Body of pancreas (tissue), 4 donors: ENCODE data around the gene ARHGAP24. TPM values are rescaled to one million over a fixed set of nuclear protein-coding genes. Genes with fewer than 3 reads are reported as not detected.

Experiments used
- ATAC-seq: fragments of 150-250 bp; one replicate; pipeline ENCODE4 v1.9.1; 2016
- DNase-seq, 4 donors: peaks; one replicate each; pipeline ENCODE4 v3.0.0-alpha.2; 2019
- H3K27ac ChIP-seq, 4 donors: fragments of 200-600 bp; sonication (generic); 1 replicate in 3 of 4; 2 replicates in 1 of 4; pipeline versions ENCODE4 v1.5.1 to v1.6.1; 2016 to 2019; ENCODE audit warnings: mild to moderate bottlenecking in 1 of 4, mixed read lengths in 1 of 4, moderate library complexity in 1 of 4
- H3K27me3 ChIP-seq, 2 donors: fragments of 200-600 bp; sonication (generic); one replicate each; pipeline ENCODE4 v1.6.0; 2016; ENCODE audit warnings: mild to moderate bottlenecking in 1 of 2
- H3K36me3 ChIP-seq, 2 donors: fragments of 200-600 bp; sonication (generic); replicated peaks in 1 of 2; 2 replicates each; pipeline ENCODE4 v1.5.1; 2016; ENCODE audit warnings: low read depth in 2 of 2; ENCODE audit not compliant: insufficient read depth in 1 of 2
- H3K4me1 ChIP-seq: fragments of 200-600 bp; sonication (generic); one replicate; pipeline ENCODE4 v1.6.0; 2016
- H3K4me3 ChIP-seq, 2 donors: fragments of 200-600 bp; sonication (generic); 1 replicate in 1 of 2; 2 replicates in 1 of 2; pipeline ENCODE4 v1.5.1; 2016 to 2019
- H3K9me3 ChIP-seq, 3 donors: fragments of 200-600 bp; sonication (generic); 1 replicate in 2 of 3; 2 replicates in 1 of 3; pipeline ENCODE4 v1.5.1; 2016
- POLR2A ChIP-seq, 3 donors: fragments of 450-650 bp; IDR thresholded peaks; one replicate each; pipeline ENCODE4 v1.6.1; 2016; ENCODE audit warnings: antibody characterized with exemption in 3 of 3, mild to moderate bottlenecking in 2 of 3
- WGBS, 2 donors: methylation state at CpG; one replicate each; pipeline ENCODE4 v1.1.5; 2017; 5-methylcytosine and 5-hydroxymethylcytosine counted together
- intact Hi-C: fragments of 100-400 bp; cut with DNase I; formaldehyde crosslinking; loops from one replicate; pipeline ENCODE4 v1.15.1; 2023
- total RNA-seq, 2 donors: library from RNA; depleted of rRNA; stranded (reverse); fragments of >200 nt; gene quantifications; one replicate each; pipeline ENCODE4 v1.1.0, GENCODE V29; 2016
- TF ChIP-seq, protein P1 (sequence below), 7 experiments: fragments of 450-650 bp in 4 of 7; fragments of 200-600 bp in 3 of 7; sonication (generic) in 3 of 7; IDR thresholded peaks; one replicate each; pipeline ENCODE4 v1.5.1; 2016 to 2019; ENCODE audit warnings: antibody characterized with exemption in 7 of 7

ARHGAP24 gene
- total RNA-seq, 2 donors from 2014 or later: 43.3 to 113 TPM

DNA sequence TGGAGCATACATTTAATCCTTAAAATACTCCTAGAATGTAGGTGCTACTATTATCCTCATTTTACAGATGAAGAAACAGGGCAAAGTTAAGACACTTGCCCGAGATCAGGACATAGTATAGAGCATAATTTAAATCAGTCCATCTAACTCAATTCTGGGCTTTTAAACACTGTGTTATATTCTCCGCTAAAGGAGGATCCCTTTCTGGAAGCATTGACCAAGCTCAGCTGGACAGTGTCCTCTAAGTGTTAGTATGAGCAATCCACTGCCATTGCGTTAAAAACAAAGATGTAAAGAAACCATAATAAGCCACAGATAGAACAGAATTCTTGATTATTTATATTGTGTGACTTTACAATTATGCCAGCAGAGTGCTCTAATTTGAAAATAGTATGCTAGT is 207.0 kb downstream of the ARHGAP24 start:
- Histone ChIP-seq H3K4me3 (no peak overlapping the region), H3K9me3 (no peaks in the 10 kb centered on the region), H3K27me3 (no peaks in the 10 kb centered on the region), H3K27ac (peak overlapping the region in 1 of 4 donors; percentile 16), H3K4me1 (no peaks in the 10 kb centered on the region), H3K36me3 (no peaks in the 10 kb centered on the region)
- DNase-seq (no peak), ATAC-seq (no peak)
- TF ChIP-seq, protein P1, sequence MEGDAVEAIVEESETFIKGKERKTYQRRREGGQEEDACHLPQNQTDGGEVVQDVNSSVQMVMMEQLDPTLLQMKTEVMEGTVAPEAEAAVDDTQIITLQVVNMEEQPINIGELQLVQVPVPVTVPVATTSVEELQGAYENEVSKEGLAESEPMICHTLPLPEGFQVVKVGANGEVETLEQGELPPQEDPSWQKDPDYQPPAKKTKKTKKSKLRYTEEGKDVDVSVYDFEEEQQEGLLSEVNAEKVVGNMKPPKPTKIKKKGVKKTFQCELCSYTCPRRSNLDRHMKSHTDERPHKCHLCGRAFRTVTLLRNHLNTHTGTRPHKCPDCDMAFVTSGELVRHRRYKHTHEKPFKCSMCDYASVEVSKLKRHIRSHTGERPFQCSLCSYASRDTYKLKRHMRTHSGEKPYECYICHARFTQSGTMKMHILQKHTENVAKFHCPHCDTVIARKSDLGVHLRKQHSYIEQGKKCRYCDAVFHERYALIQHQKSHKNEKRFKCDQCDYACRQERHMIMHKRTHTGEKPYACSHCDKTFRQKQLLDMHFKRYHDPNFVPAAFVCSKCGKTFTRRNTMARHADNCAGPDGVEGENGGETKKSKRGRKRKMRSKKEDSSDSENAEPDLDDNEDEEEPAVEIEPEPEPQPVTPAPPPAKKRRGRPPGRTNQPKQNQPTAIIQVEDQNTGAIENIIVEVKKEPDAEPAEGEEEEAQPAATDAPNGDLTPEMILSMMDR (IDR thresholded peaks at IDR 0.05): no peak
- TF ChIP-seq POLR2A (IDR thresholded peaks at IDR 0.05): no peak
- 90 to 98% methylated on average over 3 of the region's 3 CpGs for WGBS, 2 donors
- intact Hi-C loops: no loop called here

GRCh38 chr4:85682391-85682790 is 207.4 kb downstream of the ARHGAP24 start:
- H3K4me1 ChIP-seq: no peaks in the 10 kb centered on the region
- H3K4me3 ChIP-seq: no peak overlapping the region
- no peak overlapping the region for H3K27ac ChIP-seq
- TF ChIP-seq, protein P1 (IDR thresholded peaks at IDR 0.05): no peak
- no peak for TF ChIP-seq POLR2A (IDR thresholded peaks at IDR 0.05)
- 92 to 100% methylated on average over 1 of the region's 1 CpG for WGBS, 2 donors
- no peaks in the 10 kb centered on the region for H3K9me3 ChIP-seq
- ATAC-seq (no peak), DNase-seq (no peak)
- no peaks in the 10 kb centered on the region for H3K36me3 ChIP-seq
- no peaks in the 10 kb centered on the region for H3K27me3 ChIP-seq
- intact Hi-C loops: no loop called here

DNA sequence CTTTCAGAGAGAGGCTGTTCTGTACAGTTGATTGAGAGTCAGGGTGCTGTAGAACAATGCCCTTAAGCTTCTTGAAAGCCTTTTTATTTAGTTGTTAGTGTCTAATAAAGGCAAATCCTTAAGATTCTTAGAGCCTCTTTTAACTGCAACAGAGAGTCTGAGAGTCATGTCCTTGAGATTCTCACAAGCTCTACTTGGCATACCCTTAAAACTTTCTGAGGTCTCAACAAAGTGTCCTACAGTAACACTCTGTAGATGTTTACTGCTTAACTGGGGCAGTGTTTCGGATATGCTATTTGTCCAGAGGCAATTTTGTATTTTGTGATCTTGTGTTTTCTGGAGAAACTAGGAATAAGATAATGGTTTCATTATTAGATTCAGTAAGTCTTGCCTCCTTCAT is 209.7 kb downstream of the ARHGAP24 start:
- intact Hi-C loops: no loop called here
- TF ChIP-seq, protein P1 (IDR thresholded peaks at IDR 0.05): no peak
- DNase-seq: no peak
- no peak for ATAC-seq
- no peak overlapping the region for H3K4me3 ChIP-seq
- 93 to 100% methylated on average over 1 of the region's 1 CpG for WGBS, 2 donors
- no peaks in the 10 kb centered on the region for H3K27me3 ChIP-seq
- no peaks in the 10 kb centered on the region for H3K9me3 ChIP-seq
- H3K36me3 ChIP-seq: no peaks in the 10 kb centered on the region
- H3K4me1 ChIP-seq: no peaks in the 10 kb centered on the region
- H3K27ac ChIP-seq: no peak overlapping the region

DNA sequence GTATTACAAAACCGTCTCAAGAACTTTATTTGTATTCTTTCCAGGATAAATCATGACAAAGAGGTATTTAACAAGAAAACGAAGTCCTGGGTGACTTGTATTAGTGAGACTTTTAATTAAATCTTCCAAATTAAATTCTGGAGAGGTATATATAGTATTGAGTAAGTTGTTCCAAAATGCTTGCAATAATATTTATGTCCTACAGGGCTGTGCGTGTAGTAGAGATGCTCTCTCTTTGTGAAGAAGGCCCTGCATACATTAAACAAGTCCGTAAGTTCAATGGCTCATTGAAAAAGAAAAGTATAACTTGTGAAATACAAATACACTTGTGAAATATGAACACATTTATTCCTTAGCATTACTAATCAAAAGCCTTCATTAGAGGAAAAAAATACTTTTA is 211.4 kb downstream of the ARHGAP24 start:
- WGBS, 2 donors: 92 to 94% methylated on average over 4 of the region's 4 CpGs
- Histone ChIP-seq H3K36me3 (no peaks in the 10 kb centered on the region), H3K27me3 (no peaks in the 10 kb centered on the region), H3K27ac (no peak overlapping the region), H3K4me3 (no peak overlapping the region), H3K4me1 (no peaks in the 10 kb centered on the region), H3K9me3 (no peaks in the 10 kb centered on the region)
- ATAC-seq (no peak), DNase-seq (no peak)
- TF ChIP-seq, protein P1 (IDR thresholded peaks at IDR 0.05): peak in 1 of 7 experiments; percentile 7
- no peak for TF ChIP-seq POLR2A (IDR thresholded peaks at IDR 0.05)
- intact Hi-C loops: no loop called here

- DNase-seq (no peak), ATAC-seq (no peak)
- Histone ChIP-seq H3K27me3 (no peaks in the 10 kb centered on the region), H3K36me3 (no peaks in the 10 kb centered on the region), H3K9me3 (no peaks in the 10 kb centered on the region), H3K4me1 (no peaks in the 10 kb centered on the region), H3K4me3 (no peak overlapping the region), H3K27ac (no peak overlapping the region)
- TF ChIP-seq POLR2A (IDR thresholded peaks at IDR 0.05): no peak
- TF ChIP-seq, protein P1 (IDR thresholded peaks at IDR 0.05): no peak
- intact Hi-C loops: no loop called here
- WGBS, 2 donors: 92 to 94% methylated on average over 6 of the region's 6 CpGs
Observed at GRCh38 chr4:85688055-85688740, 213.2 kb downstream of the ARHGAP24 start.
